WI38 (cell line): Measurements from ENCODE around the gene ALDH1B1.

Experiments
- H3K4me3 ChIP-seq: 2 replicates; pipeline ENCODE4 v1.5.1; 2011; ENCODE audit warnings: low read depth, mild to moderate bottlenecking, control low read depth, low read length
- CTCF ChIP-seq: IDR thresholded peaks from 2 replicates; pipeline ENCODE4 v1.5.1; 2012; ENCODE audit warnings: low read depth, mild to moderate bottlenecking, control low read depth, low read length

Gene ALDH1B1

GRCh38 chr9:38382141-38382540, 10.4 kb upstream of the ALDH1B1 start:
- no peak for TF ChIP-seq CTCF
- no peak overlapping the region for H3K4me3 ChIP-seq

GRCh38 chr9:38384990-38385848, 7.3 kb upstream of the ALDH1B1 start:
- H3K4me3 ChIP-seq, result no peak overlapping the region
- no peak for TF ChIP-seq CTCF

DNA sequence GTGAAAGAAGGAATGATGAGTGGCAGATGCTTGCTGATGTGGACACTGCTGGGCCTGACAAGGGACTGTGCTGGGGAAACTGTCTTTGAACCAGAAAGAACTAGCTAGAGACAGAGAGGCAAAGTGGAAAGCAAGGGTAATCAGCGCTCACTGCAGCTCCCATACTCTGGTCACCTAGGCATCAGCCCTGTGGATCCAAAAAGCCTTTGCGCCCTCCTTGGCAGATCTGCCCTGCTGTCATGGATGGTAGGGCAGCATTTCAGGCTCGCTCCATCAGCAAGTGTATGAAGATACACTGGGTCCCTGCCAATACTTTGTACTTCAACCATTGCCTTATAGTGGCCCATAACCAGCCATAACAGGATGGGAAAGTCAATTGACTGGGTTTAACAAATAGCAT, 6.6 kb upstream of the ALDH1B1 start:
- TF ChIP-seq CTCF, result no peak
- no peak overlapping the region for H3K4me3 ChIP-seq

GRCh38 chr9:38386319-38386895, 6.1 kb upstream of the ALDH1B1 start:
- TF ChIP-seq CTCF, result no peak

DNA sequence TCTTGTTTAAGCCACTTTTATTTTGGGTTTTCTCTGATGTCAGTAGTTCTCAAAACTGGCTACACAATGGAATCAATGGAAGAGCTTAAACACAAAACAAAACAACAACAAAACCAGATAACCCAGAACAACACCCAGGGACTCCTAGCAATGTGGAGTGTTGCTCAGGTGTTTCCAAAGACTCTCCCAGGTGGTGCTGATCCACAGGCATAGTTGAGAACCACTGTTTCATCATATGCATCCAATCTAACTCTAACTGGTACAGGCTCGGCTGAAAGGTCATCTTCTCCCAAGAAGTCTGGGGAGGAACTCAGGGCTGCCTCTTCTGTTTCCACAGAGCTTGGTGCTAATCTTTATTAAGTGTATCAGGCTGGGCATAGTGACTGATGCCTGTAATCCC, 5.4 kb upstream of the ALDH1B1 start:
- no peak for TF ChIP-seq CTCF
- H3K4me3 ChIP-seq, result no peak overlapping the region

More at GRCh38 chr9:38386319-38386895, 6.1 kb upstream of the ALDH1B1 start:
- no peak overlapping the region for H3K4me3 ChIP-seq

DNA sequence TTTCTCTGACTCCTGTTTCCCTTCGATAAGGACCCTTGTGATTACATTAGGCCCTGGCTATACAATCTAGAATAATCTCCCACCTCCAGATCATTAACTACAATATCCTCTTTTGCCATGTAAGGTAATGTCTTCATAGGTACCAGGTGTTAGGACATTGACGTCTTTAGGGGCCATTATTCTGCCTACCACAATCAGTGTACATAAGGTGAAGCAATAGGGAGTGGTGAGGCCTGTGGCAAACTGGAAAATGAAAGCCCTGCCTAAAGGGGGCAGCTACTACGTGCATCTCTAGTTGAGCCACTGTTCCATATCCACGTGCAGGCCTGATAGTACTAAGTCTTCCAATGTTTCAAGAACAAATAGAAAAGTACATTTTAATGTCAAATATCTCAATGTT, 4.8 kb upstream of the ALDH1B1 start:
- no peak overlapping the region for H3K4me3 ChIP-seq
- no peak for TF ChIP-seq CTCF
